ENCODE results near the gene RPP40. TPM values are rescaled to one million over a fixed set of nuclear protein-coding genes. Genes with fewer than 3 reads are reported as not detected.
"Not testable (repeated sequence)": the region's sequence is repeated elsewhere in the genome, so short reads cannot be mapped to it uniquely, and the experiment has no call there.

Gene RPP40, protein sequence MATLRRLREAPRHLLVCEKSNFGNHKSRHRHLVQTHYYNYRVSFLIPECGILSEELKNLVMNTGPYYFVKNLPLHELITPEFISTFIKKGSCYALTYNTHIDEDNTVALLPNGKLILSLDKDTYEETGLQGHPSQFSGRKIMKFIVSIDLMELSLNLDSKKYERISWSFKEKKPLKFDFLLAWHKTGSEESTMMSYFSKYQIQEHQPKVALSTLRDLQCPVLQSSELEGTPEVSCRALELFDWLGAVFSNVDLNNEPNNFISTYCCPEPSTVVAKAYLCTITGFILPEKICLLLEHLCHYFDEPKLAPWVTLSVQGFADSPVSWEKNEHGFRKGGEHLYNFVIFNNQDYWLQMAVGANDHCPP
- total RNA-seq (2014; rRNA removed; shearing (Covaris generic); ENCODE audit: low replicate concordance) = 24.2 and 46.7 TPM in 2 replicates

DNA sequence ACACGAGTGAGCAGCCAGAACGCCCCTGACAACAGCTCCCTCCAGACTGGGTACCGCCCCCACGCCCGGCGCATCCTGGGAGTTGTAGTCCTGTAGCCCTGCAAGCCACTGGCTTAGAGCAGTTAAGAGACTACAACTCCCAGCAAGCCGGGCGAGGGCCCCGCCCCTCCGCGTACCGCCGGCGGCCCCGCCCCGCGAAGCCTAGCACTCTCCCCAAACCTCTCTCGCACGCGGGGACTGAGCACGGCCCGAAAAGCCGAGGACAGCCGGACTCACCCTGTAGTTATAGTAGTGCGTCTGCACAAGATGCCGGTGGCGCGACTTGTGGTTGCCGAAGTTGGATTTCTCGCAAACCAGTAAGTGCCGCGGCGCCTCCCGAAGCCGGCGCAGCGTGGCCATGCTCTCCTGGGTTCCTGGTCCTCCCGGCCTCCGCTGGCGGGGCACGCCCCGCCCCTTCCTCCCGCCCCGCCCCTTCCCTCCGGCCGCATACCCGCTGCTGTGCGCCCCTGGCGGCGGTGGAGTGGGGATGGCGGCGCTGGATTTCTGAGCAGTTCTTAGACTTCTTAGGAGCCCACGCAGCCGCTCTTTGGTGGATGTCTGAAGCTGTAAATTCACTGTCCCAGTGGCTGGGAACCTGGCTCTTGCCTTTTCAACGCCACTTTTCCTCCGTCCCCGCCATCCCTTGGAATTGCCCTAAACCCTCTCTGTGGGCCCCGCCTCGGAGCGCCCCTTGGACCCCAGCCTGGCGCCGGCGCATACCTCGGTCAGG is at the start of gene RPP40:
Gene RPP40, minus strand, starts transcription at position 434 of the 769 bp plus-strand sequence. Its CDS starts 35 bp downstream, at position 399.
- Histone ChIP-seq H3K36me3 (peaks cover 3% of the 10 kb centered on the region; the same call in 1 of the 2 replicates), H3K4me3 (peak within 1 kb of the TSS; percentile 66), H3K9me3 (no peaks in the 10 kb centered on the region), H3K27me3 (no peaks in the 10 kb centered on the region)
- DNase-seq = peak; percentile 96

DNA sequence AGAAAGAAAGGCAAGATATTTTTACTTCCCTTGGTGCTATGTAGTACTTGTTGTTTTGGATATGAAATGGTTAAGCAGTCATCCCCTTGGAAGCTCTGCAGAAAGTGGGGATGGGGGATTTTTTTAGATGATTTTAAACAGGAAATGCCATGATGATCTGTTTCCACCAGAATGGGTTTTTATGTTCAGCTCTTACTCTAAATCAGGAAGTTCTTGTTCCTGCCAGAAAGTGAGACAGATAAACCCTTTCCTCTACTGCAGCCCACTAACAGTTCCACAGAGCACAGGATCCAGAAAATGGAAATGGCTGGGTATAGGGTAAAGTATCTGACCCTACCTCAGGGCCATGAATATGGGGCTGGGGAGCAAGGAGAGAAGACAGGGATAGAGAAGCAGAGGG is 49.2 kb upstream of the RPP40 start:
- H3K36me3 ChIP-seq = no peaks in the 10 kb centered on the region
- DNase-seq = no peak
- H3K27me3 ChIP-seq = no peaks in the 10 kb centered on the region
- H3K9me3 ChIP-seq = no peaks in the 10 kb centered on the region
- no peak overlapping the region for H3K4me3 ChIP-seq

DNA sequence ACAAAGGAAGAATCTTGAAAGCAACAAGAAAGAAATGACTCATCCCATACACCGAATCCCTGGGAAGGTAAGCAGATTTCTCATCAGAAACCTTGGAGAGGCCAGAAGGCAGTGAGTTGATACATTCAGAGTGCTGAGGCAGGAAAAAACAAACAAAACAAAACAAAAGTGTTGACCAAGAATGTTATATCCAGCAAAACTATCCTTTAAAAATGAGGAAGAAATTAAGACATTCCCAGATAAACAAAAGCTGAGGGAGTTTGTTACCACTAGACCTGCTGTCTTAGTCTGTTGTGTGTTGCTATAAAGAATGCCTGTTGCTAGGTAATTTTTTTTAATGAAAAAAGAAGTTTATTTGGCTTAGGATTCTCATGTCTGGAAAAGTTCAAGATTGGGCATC is 47.6 kb upstream of the RPP40 start:
- no peaks in the 10 kb centered on the region for H3K9me3 ChIP-seq
- no peak for DNase-seq
- H3K36me3 ChIP-seq = no peaks in the 10 kb centered on the region
- no peaks in the 10 kb centered on the region for H3K27me3 ChIP-seq
- H3K4me3 ChIP-seq = no peak overlapping the region

DNA sequence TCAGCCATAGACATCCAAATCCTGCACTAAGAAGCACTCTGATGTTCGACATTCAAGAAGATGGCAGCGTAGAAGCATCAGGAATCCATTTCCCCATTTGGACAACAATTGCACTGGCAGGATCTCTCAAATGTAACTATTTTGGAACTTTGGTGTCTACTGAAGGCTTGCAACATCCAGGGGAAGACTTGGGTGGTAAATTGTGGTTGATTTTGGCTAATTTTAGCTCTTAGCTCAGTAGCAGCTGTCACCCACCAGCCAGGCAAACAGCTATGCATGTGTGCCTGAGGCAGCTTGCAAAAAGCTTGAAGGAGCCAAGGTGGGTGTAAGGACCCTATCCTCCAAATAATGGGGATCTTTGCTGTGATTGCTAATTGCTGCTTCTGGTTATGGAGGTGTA is 46.2 kb upstream of the RPP40 start:
- no peaks in the 10 kb centered on the region for H3K36me3 ChIP-seq
- H3K9me3 ChIP-seq = no peaks in the 10 kb centered on the region
- DNase-seq = no peak
- H3K4me3 ChIP-seq = no peak overlapping the region
- no peaks in the 10 kb centered on the region for H3K27me3 ChIP-seq

DNA sequence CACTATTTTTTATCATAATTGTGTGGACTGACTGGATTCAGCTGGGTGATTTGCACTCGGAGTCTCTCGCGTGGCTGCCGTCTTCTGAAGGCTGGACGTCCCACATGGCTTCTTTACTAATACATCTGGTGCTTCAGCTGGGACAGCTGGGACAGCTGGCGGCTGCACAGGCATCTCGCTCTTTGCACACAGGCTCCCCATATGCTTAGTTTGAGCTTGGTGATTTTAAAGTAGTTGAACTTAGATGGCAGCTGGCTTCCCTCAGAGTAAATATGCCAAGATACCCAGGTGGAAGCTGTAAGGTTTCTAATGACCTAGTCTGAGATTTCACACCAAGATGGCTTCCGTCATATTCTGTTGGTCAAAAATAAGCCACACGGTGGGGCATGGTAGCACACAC is 42.6 kb upstream of the RPP40 start:
- no peaks in the 10 kb centered on the region for H3K9me3 ChIP-seq
- H3K27me3 ChIP-seq = no peaks in the 10 kb centered on the region
- no peaks in the 10 kb centered on the region for H3K36me3 ChIP-seq
- DNase-seq = no peak
- H3K4me3 ChIP-seq = no peak overlapping the region

DNA sequence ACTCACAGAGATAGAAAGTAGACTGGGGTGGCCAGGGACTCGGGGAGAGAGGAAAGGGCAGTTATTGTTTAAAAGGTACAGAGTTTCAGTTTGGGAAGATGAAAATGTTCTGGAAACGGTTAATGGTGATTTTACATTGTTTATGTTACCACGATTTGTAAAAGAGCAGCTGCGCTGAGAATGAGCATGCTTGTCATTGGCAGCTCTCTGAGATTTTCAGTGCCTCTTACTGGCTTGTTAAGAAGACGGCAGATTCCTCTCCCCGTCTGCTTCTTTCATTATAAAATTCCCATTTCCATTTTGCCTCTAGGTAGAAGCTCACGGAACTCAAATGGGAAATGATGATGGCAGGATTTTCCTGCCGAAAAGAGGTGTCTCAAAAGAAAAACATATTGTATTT is 41.6 kb upstream of the RPP40 start:
- no peaks in the 10 kb centered on the region for H3K27me3 ChIP-seq
- no peak overlapping the region for H3K4me3 ChIP-seq
- no peaks in the 10 kb centered on the region for H3K36me3 ChIP-seq
- no peaks in the 10 kb centered on the region for H3K9me3 ChIP-seq
- DNase-seq = no peak

DNA sequence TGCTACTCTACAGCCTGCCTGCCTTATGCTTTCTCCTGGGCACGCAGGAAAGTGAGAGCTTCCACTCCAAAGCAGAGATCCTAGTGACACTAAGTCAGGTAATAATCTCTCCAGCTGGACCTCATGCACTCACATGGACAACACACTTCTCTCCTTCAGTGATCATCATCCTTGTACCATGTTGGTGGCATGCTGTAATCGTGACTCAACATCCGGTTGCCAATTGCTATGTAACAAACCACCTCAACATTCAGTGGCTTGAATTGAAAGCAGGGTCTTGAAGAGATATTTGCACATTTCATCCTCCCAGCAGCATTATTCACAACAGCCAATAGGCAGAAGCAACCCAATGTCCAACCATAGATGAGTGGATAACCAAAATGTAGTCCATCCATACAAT is 41.0 kb upstream of the RPP40 start:
- no peak for DNase-seq
- H3K4me3 ChIP-seq = no peak overlapping the region
- no peaks in the 10 kb centered on the region for H3K9me3 ChIP-seq
- H3K27me3 ChIP-seq = no peaks in the 10 kb centered on the region
- H3K36me3 ChIP-seq = no peaks in the 10 kb centered on the region

DNA sequence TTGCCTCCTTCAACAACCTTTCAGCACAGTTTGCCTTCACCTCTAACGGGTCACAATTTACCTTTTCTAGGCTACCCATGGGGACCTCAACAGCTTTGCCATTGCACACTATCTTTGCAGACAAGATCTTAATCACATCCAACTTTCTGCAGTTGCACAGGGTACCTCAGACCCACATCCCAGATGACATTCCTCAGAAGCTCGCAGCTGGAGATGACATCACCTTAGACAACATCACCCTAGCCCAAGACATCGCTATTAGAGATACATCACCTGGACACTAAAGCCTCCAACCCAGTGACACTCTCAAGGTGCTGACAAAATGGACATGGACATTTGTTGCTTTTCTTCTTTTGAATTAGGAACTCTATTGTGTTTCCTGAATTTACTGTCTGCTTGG is 38.6 kb upstream of the RPP40 start:
- no peaks in the 10 kb centered on the region for H3K27me3 ChIP-seq
- no peak for DNase-seq
- no peaks in the 10 kb centered on the region for H3K9me3 ChIP-seq
- H3K4me3 ChIP-seq = no peak overlapping the region
- H3K36me3 ChIP-seq = no peaks in the 10 kb centered on the region

DNA sequence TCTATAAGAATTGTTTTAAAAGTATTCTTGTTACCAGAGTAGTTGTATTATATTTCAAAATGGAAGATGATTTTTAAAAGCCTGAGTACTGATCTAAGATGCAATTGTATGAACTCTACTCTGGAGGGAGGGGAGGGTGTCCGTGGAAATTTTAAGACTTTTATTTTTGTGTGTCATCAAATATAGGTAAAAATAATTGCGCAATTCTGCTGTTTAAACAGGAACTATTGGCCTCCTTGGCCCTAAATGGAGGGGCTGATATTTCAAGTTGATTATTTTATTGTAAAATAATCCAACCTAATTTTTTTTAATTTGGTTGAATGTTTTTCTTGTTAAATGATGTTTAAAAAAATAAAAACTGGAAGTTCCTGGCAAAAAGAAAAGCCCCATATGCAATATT is 38.1 kb upstream of the RPP40 start:
- Histone ChIP-seq H3K27me3 (no peaks in the 10 kb centered on the region), H3K36me3 (no peaks in the 10 kb centered on the region)
- no peak for DNase-seq

DNA sequence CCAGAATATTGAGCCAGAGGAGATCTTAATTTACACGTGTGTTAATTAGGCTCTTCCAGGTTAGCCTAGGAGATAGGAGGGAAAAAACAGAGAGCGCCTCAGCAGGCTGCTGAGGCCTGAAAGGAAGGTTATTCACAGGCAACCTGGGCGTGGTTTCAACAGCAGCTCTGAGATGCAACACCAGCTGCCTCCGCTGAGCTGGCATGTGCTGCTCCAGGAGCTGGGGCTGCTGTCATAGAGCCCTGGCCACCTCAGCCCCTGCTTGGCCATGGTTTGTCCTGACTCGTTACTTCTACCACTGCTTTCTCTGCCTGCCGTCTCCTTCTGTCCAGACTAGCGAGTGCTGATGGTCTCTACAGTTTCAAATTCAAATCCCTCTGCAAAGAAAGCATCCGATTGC is 32.4 kb upstream of the RPP40 start:
- no peaks in the 10 kb centered on the region for H3K36me3 ChIP-seq
- no peaks in the 10 kb centered on the region for H3K27me3 ChIP-seq
- DNase-seq = peak; percentile 33
- no peaks in the 10 kb centered on the region for H3K9me3 ChIP-seq
- H3K4me3 ChIP-seq = no peak overlapping the region

More for the DNA sequence above, 38.1 kb upstream of the RPP40 start:
- Histone ChIP-seq H3K4me3 (no peak overlapping the region), H3K9me3 (no peaks in the 10 kb centered on the region)

DNA sequence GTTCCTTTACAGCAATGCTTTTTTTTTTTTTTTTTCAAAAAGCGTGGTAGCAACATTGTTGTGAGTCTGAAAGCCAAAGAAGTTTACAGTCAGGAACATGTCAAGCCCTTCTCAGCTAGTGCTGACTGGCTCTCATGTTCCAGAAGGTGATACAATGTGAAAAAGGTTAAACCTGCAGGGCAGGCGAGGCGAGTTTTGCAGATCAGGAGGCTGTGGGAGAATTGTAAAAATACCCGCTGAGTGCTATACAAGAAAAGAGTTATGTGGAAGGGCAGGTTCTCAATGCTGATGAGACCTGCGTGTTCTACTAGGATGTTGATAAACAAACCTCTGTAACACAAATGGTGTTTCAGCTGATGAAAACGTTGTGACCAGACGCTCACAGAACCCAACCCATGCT is 30.9 kb upstream of the RPP40 start:
- no peaks in the 10 kb centered on the region for H3K36me3 ChIP-seq
- DNase-seq = no peak
- H3K4me3 ChIP-seq = no peak overlapping the region
- H3K27me3 ChIP-seq = no peaks in the 10 kb centered on the region
- H3K9me3 ChIP-seq = no peaks in the 10 kb centered on the region

DNA sequence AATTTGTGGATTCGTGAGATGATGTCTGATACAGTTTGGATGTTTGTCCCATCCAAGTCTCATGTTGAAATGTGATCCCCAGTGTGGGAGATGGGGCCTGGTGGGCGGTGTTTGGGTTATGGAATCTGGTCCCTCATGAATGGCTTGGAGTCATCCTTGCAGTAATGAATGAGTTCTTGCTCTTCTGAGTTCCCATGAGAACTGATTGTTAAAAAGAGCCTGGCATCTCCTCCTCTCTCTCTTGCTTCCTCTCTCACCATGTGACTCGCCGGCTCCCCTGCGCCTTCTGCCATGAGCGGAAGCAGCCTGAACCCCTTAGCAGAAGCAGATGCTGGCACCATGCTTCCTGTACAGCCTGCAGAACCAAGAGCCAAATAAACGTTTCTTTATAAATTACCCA is 30.5 kb upstream of the RPP40 start:
- Histone ChIP-seq H3K36me3 (no peaks in the 10 kb centered on the region), H3K4me3 (no peak overlapping the region), H3K9me3 (no peaks in the 10 kb centered on the region), H3K27me3 (no peaks in the 10 kb centered on the region)
- DNase-seq = no peak

DNA sequence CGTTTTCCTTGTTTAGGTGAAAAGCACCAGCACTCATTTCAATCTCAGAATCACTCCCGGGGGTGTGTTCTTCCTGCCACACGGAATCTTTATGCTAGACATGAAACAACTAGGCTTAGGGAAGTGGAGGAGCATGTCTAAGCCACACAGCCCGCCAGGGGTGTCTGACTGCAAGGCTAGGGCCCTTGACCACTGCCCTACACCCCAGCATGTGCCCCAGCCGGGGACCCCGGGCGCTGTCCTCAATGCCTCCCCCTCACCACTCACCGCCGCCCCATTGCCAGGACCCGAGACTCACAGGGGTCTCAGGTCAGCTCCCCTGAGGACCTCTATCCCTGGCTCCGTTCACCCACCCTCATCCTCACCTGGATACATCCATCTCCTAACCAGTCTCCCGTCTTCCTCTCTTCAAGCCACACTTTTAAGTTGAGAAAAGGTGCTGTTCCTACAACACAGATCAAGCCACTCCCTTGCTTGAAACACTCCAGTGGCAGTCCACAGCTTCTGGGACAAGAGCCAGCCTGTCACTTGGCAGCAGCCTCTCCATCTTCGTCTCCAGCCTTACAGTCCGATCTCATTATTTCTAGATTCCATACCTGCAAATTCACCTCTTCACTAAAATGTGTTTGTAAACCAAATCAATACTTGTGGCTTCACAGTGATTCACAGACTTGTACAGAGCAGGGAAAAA is 29.5 kb upstream of the RPP40 start:
- H3K4me3 ChIP-seq, H3K36me3 ChIP-seq, H3K9me3 ChIP-seq, H3K27me3 ChIP-seq, DNase-seq: not testable (repeated sequence)

DNA sequence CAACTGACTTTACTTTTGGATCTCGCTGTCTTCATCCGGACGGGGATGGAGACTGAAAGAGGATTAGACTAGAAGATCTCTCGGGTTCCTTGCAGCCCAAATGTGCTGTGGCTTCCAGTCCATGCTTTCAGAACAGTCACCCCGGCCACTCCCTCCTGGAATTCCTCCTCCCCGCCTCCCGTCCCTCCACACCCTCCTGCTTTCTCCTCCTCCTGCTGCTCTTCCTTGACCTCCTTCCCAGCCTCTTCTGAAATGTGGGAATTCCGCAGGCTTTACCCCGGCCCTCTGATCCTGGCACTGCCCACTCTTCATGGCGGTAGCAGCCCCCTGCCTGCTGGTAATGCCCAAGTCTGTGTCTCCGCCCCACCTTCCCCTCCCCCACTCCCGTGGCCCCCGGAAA is 28.9 kb upstream of the RPP40 start:
- not testable (repeated sequence) for H3K4me3 ChIP-seq, H3K9me3 ChIP-seq, H3K36me3 ChIP-seq, H3K27me3 ChIP-seq
- DNase-seq = peak; percentile 11

DNA sequence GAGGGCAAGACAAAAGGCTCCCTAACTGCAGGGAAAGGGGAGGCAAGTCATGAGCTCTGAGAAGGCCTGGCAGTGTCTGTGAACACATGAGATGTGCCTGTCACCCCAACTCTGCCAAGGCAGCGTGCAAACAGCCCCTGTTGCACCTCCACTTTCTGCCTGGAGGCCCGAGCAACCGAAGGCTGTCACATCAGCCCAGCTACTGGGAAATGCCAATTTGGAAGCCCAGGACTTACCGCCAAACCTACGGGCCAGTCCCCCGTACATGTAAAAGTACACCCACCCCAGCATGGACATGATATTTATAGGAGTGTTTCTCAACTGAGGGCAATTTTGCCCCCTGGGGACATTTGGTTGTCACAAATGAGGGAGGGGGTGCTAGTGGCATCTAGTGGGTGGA is 27.3 kb upstream of the RPP40 start:
- no peak overlapping the region for H3K4me3 ChIP-seq
- no peaks in the 10 kb centered on the region for H3K9me3 ChIP-seq
- no peaks in the 10 kb centered on the region for H3K27me3 ChIP-seq
- no peaks in the 10 kb centered on the region for H3K36me3 ChIP-seq
- no peak for DNase-seq

DNA sequence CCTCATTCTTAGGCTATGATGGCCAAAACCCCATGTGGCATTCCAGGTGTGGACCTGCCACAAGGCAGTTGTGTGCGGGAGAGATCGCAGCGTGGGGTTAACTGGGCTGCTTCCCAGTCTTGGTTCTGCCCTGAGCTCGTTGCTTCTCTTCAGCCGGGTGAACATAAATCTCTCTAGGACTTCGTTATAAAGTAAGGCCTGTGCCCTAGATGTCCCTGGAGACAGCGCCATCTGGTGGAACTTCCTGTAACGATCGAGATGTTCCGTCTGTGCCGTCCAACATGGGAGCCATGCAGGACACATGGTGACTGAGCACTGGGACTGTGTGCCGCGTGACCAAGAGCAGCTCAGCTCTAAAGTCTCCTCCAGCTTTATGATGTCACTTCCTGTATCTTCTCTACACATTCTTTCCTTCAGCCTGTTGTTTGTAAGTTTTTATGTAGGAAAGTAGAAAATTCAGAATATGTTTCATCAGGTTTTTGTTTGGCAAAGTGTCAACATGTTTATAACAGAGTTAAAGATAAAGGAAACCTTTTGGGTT is 26.8 kb upstream of the RPP40 start:
- Histone ChIP-seq H3K4me3 (no peak overlapping the region), H3K9me3 (no peaks in the 10 kb centered on the region), H3K27me3 (no peaks in the 10 kb centered on the region), H3K36me3 (no peaks in the 10 kb centered on the region)
- DNase-seq = peak; percentile 61

DNA sequence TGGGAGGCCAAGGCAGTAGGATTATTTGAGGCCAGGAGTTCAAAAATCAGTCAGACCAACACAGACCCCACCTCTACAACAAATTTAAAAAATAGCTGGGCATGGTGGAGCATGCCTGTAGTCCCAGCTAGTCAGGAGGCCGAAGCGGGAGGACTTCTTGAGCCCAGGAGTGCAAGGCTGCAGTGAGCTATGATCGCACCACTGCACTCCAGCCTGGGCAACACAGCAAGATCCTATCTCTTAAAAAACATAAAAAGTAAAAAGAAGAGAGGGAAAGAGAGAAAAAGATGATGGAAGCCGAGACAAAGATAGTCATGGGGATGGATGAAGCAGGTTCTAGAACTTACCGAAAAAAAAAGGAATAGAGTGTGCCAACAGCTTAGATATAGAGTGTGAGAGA is 25.8 kb upstream of the RPP40 start:
- Histone ChIP-seq H3K36me3 (no peaks in the 10 kb centered on the region), H3K9me3 (no peaks in the 10 kb centered on the region), H3K4me3 (no peak overlapping the region), H3K27me3 (no peaks in the 10 kb centered on the region)
- DNase-seq = no peak

Data from MG63 (cell line).